Right forelimb (tissue), 1 donor: ENCODE measurements around the gene NXPH3.

Source experiments
- DNase-seq: peaks from one replicate; pipeline ENCODE4 v3.0.0-alpha.2; 2018

Gene NXPH3

GRCh38 chr17:49596613-49597244 is 21.1 kb downstream of the NXPH3 start:
- no peak for DNase-seq

- no peak for DNase-seq
Observed at GRCh38 chr17:49597436-49597835, 21.8 kb downstream of the NXPH3 start.

- DNase-seq: no peak
Observed at GRCh38 chr17:49597928-49598655, 22.4 kb downstream of the NXPH3 start.

GRCh38 chr17:49598918-49599317 is 23.2 kb downstream of the NXPH3 start:
- no peak for DNase-seq

GRCh38 chr17:49600949-49601348 is 25.3 kb downstream of the NXPH3 start:
- no peak for DNase-seq

- no peak for DNase-seq
Observed at GRCh38 chr17:49602783-49603182, 27.1 kb downstream of the NXPH3 start.

GRCh38 chr17:49603238-49603637 is 27.6 kb downstream of the NXPH3 start:
- DNase-seq: no peak

- no peak for DNase-seq
Observed at GRCh38 chr17:49603720-49604119, 28.0 kb downstream of the NXPH3 start.

- no peak for DNase-seq
Observed at GRCh38 chr17:49604314-49604869, 28.7 kb downstream of the NXPH3 start.

GRCh38 chr17:49610883-49611584 is 35.4 kb downstream of the NXPH3 start:
- DNase-seq: no peak

GRCh38 chr17:49612726-49613125 is 37.1 kb downstream of the NXPH3 start:
- DNase-seq: no peak

- DNase-seq: no peak
Observed at GRCh38 chr17:49613182-49613800, 37.6 kb downstream of the NXPH3 start.

- no peak for DNase-seq
Observed at GRCh38 chr17:49616086-49616485, 40.4 kb downstream of the NXPH3 start.

GRCh38 chr17:49616601-49617131 is 41.0 kb downstream of the NXPH3 start:
- DNase-seq: peak; percentile 70

GRCh38 chr17:49618028-49618611 is 42.4 kb downstream of the NXPH3 start:
- no peak for DNase-seq

GRCh38 chr17:49621420-49621819 is 45.7 kb downstream of the NXPH3 start:
- no peak for DNase-seq

- DNase-seq: no peak
Observed at GRCh38 chr17:49621946-49622529, 46.4 kb downstream of the NXPH3 start.

GRCh38 chr17:49624896-49625295 is 49.2 kb downstream of the NXPH3 start:
- no peak for DNase-seq

- DNase-seq: no peak
Observed at GRCh38 chr17:49629447-49629846, 53.8 kb downstream of the NXPH3 start.

GRCh38 chr17:49630113-49630900 is 54.6 kb downstream of the NXPH3 start:
- DNase-seq: no peak

GRCh38 chr17:49631496-49631895 is 55.8 kb downstream of the NXPH3 start:
- DNase-seq: no peak
